Measurements from ENCODE around the gene KRT85.

GRCh38 chr12:52318241-52318990 is 48.9 kb downstream of the KRT85 start:
- TF ChIP-seq POLR2AphosphoS5 (IDR thresholded peaks at IDR 0.05; ENCODE audit: low read length) (no peak), CTCF (IDR thresholded peaks at IDR 0.05 in 2 of 3, conservative IDR thresholded peaks at IDR 0.05 in 1 of 3; ENCODE audit: control insufficient read depth in 2 of 3, extremely low read depth in 1 of 3, insufficient read depth in 1 of 3, low read depth in 3 of 3, low read length in 3 of 3) (no peak), ZBTB11 (CRISPR knock-in tag; IDR thresholded peaks at IDR 0.05) (no peak), SRF (IDR thresholded peaks at IDR 0.05; ENCODE audit: low read depth in 2 of 2, low read length in 2 of 2) (no peak), TARDBP (IDR thresholded peaks at IDR 0.05; ENCODE audit: borderline replicate concordance) (no peak), SMAD1 (IDR thresholded peaks at IDR 0.05; ENCODE audit: low read depth, partially characterized antibody) (no peak), BCL3 (IDR thresholded peaks at IDR 0.05; ENCODE audit: borderline replicate concordance, insufficient read depth, low read depth, low read length, poor library complexity, severe bottlenecking) (no peak), MXI1 (IDR thresholded peaks at IDR 0.05; ENCODE audit: low read depth, low read length) (no peak), TCF7 (IDR thresholded peaks at IDR 0.05; ENCODE audit: borderline replicate concordance) (no peak), EGR1 (IDR thresholded peaks at IDR 0.05; ENCODE audit: borderline replicate concordance in 1 of 2, low read depth in 2 of 2, low read length in 2 of 2) (no peak)
